Mammary microvascular endothelial cell (primary cell): Measurements from ENCODE around the gene TACC2. TPM values are rescaled to one million over a fixed set of nuclear protein-coding genes. Genes with fewer than 3 reads are reported as not detected.

ENCODE experiments used
- total RNA-seq: library from RNA; depleted of rRNA; stranded (reverse); fragments of >200 nt; gene quantifications from 2 replicates; pipeline ENCODE4 v1.2.3, GENCODE V29; 2015

TACC2 gene, protein sequence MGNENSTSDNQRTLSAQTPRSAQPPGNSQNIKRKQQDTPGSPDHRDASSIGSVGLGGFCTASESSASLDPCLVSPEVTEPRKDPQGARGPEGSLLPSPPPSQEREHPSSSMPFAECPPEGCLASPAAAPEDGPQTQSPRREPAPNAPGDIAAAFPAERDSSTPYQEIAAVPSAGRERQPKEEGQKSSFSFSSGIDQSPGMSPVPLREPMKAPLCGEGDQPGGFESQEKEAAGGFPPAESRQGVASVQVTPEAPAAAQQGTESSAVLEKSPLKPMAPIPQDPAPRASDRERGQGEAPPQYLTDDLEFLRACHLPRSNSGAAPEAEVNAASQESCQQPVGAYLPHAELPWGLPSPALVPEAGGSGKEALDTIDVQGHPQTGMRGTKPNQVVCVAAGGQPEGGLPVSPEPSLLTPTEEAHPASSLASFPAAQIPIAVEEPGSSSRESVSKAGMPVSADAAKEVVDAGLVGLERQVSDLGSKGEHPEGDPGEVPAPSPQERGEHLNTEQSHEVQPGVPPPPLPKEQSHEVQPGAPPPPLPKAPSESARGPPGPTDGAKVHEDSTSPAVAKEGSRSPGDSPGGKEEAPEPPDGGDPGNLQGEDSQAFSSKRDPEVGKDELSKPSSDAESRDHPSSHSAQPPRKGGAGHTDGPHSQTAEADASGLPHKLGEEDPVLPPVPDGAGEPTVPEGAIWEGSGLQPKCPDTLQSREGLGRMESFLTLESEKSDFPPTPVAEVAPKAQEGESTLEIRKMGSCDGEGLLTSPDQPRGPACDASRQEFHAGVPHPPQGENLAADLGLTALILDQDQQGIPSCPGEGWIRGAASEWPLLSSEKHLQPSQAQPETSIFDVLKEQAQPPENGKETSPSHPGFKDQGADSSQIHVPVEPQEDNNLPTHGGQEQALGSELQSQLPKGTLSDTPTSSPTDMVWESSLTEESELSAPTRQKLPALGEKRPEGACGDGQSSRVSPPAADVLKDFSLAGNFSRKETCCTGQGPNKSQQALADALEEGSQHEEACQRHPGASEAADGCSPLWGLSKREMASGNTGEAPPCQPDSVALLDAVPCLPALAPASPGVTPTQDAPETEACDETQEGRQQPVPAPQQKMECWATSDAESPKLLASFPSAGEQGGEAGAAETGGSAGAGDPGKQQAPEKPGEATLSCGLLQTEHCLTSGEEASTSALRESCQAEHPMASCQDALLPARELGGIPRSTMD (N-terminal part only)
- total RNA-seq: 15.8 and 20.7 TPM in 2 replicates

DNA sequence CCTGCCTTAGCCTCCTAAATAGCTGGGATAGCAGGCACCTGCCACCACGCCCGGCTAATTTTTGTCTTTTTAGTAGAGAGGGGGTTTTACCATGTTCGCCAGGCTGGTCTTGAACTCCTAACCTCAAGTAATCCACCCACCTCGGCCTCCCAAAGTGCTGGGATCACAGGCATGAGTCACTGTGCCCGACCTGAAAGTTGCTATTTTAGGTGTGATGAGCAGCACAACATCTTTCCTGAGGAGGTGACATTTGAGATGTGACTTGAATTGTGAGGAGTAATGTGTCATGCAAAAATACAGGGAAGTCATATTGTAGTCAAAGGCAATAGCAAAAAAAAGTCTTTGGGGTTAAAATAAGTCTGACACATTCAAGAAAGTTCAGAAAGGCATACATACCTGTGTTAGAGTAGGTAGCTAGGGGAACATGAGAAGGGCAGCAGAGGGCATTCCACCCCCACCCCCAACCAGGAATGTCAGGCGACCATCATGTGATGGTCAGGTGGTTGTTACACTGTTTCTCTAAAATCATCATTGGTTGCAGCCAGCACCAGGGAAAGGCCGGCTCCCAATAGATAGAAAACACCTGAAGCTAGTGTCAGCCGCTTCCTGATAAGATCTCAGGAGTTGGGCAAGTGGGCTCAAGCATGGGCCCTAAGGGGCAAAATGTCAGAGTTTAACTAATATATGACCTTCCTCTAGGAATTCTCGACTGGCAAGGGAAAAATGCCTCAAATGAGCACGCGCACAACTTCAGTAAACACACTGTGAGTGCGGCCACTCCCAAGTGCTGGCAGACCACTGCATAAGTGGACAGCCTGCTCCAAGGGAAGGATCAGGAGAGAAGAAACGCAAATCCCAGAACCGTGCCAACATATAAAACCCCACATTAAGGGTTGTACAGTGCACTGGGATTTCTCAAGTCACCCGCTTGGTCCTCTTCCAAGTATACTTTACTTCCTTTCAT is at the start of gene TACC2:
Gene TACC2, plus strand, starts transcription at position 803 of the 964 bp plus-strand sequence. CDS start 32,819 bp downstream, outside the sequence.

DNA sequence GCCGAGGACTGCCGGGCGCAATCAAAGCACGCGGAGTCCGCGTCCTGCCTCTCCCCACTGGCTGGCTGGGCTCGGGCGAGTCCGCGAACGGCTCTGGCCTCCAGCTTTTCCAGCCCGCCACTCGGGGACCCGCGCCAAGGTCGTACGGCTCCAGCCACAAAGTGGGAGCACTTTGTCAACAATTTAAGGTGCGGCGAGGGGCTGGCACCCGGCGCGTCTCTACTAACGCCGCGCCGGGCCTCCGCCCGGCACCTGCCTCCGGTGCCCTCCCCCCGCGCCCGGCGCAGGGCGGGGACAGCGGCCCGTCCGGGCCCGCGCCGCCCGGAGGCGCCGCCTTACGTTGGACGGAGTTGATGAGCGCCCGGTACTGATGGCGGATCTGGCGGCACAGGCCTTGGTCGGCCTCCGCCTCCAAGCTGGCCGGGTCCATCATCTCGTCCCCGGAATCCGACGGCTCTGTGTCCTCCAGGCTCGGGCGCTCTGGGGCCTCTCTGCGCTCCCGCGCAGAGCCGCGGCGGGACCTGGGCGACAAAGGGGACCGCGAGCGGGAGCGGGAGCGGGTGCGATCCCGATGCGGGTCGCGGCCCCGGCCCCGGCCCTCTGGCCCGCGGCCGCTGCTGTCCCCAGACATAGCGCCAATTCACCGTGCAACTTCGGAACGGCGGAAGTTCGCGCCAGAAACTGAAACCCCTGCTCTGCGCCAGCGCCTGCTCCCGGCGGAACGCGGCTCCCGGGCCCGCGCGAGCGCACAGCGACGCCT is 14.2 kb upstream of the TACC2 start, which contains the start of gene NSMCE4A:
Gene NSMCE4A, minus strand, starts transcription at position 683 of the 760 bp plus-strand sequence. Its CDS starts 52 bp downstream, at position 631.

DNA sequence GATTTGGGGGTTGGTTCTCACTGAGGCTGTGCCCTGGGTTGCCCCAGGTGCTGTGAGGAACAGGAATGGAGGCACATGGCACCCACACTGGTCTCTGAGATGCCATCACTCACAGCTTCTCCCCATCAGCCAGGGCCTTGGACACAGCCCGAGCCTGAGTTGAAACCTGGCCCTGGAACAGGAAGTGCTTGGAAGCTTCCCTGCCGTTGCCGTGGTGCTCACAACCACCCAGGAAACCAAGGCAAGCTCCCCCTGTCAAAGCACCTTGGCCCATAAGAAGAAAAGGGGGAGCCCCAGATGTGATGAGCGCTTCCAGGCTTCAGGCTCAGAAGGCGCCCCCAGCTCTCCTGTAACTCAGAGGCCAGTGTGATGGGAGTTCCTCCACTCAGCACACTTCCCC is 282.1 kb downstream of the TACC2 start, which contains the start of gene BTBD16:
Gene BTBD16, plus strand, starts transcription at position 221 of the 400 bp plus-strand sequence. CDS start 3,786 bp downstream, outside the sequence.

Other genes with a start within 250 kb of the TACC2 start
- 17.5 and 19.9 TPM in 2 replicates for gene ATE1, start 61.1 kb upstream of the TACC2 start, total RNA-seq
- 75.0 and 75.6 TPM in 2 replicates for gene NSMCE4A, start 13.9 kb upstream of the TACC2 start, total RNA-seq